Fibroblast of skin of right biceps (primary cell): Measurements from ENCODE around the gene ZMYM2.
A peak's percentile ranks its signal among the peaks of the same experiment; 100 is the strongest.
"Not testable (repeated sequence)": the region's sequence is repeated elsewhere in the genome, so short reads cannot be mapped to it uniquely, and the experiment has no call there.

Experiments used
- DNase-seq: peaks from one replicate; pipeline ENCODE4 v3.0.0-alpha.2; 2013

The ZMYM2 gene

DNA sequence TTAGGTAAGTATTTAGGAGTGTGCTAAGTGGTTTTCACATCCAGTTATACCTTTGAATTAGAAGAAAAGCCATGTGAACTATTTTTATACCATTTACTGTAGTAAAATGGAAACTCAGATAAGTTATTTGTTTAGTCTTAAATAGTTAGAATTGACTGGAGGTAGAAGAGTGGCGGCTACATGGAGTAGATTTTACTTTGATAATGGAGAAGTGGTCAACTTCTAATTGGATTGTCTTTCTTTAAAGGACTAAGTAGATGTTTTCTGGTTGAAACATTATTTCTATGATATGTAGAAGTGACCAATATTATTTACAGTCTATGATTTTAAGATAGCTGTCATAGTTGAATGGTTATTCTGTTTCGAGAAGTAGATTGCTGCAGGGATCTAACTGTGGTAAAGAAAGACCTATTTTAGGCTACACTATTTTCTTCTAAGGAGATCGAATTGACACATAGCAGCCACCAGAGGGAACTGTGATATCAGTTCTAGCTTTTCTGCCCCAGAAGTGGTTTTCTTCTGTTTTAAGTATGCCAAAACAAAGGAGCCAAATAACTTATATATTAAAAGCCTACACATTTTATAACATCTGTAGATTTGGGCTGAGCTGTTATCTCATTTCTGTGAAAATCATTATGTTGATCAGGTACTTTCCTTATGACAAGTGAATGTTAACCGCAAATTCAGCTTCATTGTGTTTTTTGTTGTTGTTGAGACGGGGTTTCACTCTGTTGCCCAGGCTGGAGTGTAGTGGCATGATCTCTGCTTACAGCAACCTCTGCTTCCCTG lies 26.1 kb downstream of the ZMYM2 start:
- DNase-seq, result peak; percentile 46

DNA sequence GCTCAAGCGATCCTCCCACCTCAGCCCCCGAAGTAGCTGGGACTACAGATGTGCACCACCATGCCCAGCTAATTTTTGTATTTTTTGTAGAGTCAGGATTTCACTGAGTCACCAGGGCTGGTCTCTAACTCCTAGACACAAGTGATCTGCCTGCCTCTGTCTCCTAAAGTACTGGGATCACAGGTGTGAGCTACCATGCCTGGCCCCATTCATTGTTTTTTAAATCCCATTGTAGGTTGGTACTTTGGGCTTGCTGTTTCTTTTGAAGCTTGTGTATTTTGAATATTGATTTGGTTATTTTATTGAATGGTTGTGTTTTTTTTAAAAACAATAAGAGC lies 26.7 kb downstream of the ZMYM2 start:
- DNase-seq, result no peak

DNA sequence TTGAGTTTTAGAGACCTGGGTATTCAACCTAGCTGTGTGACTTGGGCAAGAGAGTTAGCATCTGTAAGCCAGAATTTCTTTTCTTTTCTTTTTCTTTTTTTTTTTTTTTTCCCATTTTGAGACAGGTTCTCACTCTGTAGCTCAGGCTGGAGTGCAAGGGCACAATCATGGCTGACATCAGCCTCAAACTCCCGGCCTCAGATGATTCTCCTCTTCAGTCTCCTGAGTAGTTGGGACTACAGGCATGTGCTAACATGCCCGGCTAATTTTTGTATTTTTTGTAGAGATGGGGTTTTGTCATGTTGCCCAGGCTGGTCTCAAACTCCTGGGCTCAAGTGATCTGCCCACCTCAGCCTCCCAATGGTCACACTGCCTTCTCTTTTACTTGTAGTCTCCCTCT lies 33.0 kb downstream of the ZMYM2 start:
- DNase-seq, result no peak

DNA sequence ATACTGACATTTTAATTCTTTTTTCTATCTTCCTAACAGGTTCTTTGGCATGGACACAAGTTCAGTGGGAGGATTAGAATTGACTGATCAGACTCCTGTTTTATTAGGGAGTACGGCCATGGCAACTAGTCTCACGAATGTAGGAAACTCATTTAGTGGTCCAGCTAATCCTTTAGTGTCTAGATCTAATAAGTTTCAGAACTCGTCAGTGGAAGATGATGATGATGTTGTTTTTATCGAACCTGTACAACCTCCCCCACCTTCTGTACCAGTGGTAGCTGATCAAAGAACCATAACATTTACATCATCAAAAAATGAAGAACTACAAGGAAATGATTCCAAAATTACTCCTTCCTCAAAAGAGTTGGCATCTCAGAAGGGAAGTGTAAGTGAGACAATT lies 34.5 kb downstream of the ZMYM2 start:
- DNase-seq, result no peak

DNA sequence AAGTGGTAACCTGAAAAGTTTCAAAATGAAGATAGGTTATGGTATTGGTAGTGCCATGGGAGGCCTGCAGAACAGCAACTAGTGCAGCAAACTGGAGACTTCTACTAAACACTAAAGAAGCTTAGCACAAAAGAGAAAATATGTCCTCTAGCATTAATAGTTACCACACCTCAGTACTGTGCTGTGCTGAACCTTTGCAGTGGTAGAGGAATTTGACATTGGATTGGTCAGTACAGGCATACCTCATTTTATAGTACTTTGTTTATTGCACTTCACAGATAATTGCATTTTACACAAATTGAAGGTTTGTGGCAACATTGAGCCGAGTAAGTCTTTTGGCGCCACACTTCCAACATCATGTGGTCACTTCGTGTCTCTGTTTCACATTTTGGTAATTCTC lies 40.4 kb downstream of the ZMYM2 start:
- no peak for DNase-seq

DNA sequence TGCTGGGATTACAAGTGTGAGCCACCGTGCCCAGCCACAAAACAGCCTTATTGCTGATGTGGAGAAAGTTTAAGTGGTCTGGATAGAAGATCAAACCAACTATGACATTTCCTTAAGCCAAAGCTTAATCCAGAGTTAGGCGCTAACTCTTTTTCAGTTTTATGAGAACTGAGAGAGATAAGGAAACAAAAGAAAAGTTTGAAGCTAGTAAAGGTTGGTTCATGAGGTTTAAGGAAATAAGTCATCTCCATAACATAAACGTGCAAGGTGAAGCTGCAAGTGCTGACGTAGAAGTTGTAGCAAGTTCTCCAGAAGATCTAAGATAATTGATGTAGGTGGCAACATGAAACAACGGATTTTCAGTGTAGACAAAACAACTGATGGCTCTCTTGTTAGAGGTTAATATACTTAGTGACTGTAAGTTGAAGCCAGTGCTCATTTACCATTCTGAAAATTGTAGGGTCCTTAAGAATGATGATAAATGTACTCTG lies 41.6 kb downstream of the ZMYM2 start:
- DNase-seq, result no peak

DNA sequence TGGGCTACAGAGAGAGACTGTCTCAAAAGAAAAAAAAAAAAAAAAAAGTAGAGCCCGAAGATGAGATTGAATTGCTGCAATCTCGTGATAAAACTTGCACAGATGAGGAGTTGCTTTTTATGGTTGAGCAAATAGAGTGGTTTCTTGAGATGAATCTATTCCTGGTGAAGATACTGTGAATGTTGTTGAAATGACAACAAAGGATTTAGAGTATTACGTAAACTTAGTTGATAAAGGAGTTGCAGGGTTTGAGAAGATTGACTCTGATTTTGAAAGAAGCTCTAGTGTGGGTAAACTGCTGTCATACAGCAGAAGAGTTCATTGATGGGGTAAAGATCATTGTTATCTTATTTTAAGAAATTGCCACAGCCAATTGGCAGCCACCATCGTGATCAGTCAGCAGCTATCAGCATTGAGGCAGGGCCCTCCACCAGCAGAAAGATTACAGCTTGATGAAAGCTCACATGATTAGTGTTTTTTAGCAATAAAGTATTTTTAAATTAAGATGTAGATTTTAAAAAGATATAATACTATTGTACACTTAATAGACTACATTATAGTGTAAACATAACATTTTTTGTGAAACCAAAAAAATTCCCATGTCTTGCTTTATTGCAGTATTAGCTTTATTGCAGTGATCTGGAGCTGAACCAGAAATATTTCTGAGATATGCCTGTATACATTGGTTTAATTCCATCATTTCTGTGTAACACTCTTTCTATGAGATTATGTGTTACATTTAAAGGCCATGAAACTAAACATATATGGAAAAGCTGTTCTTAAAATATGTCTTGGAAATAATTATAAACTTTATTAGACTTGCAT lies 43.1 kb downstream of the ZMYM2 start:
- no peak for DNase-seq

DNA sequence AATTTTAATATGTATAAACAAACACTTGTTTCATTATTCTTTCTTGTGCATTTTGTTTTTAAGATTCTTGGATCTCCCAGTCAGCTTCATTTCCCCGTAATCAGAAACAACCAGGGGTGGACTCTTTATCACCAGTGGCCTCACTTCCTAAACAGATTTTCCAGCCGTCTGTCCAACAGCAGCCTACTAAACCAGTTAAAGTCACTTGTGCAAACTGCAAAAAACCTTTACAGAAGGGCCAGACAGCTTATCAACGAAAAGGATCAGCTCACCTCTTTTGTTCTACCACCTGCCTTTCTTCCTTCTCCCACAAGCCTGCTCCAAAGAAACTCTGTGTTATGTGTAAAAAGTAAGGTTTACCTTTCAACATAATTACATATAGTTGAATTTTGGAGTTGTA lies 44.3 kb downstream of the ZMYM2 start:
- no peak for DNase-seq

DNA sequence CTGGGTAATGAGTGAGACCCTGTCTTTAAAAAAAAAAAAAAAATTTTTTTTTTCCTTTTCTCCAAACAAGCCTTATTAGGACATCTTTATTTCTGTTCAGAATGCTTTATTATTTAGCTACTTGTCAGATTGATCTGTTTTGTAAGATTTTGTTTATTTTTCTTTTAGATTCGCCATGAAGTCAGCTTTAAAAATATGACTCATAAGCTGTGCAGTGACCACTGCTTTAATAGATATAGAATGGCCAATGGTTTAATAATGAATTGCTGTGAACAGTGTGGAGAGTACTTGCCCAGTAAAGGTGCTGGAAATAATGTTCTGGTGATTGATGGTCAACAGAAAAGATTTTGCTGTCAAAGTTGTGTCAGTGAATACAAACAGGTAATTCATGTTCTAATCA lies 47.7 kb downstream of the ZMYM2 start:
- DNase-seq, result peak; percentile 7

DNA sequence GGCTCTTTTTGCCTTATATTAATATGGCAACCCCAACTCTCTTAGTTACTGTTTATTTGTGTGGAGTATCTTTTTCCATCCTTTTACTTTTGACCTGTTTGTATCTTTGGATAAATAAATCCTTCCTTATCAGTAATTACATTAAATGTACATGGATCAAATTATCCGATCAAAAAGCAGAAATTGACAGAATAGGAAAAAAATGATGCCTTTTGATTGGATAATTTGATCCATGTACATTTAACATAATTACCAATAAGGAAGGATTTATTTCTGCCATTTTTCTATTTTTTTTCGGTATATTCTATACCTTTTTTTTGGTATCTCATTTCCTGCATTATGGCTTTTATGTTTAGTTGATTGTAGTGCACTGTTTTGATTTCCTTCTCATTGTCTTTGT lies 57.2 kb downstream of the ZMYM2 start:
- DNase-seq, result no peak

DNA sequence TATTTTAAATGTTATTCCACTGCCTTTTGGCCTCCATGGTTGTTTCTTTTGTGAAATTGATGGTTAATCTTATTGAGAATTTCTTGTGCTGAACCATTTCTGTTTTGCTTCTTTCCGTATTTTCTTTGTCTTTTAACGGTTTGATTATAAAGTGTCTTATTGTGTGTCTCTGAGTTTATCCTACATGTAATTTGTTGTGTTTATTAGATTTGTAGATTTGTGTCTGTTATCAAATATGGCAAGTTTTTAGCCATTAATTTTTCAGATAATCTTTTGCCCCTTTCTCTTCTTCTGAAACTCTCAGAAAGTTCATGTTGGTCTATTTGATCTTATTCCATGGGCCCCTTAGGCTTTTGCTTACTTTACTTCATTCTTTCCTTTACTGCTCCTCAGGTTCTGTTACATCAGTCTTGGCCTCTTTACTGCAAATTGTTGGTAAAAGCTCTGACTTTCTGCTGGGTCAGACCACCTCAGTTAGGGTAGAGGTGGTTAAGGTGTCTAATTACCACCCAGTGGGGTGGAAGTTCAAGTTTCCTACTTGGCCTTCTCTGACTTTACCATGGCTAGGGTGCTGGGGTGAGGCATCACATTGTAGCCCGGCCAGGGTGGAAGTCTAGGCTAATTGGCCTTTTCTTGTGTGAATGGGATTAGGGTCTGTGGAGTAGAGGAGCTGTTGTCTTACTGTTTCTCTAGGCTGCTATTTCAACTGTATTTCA lies 58.3 kb downstream of the ZMYM2 start:
- no peak for DNase-seq

DNA sequence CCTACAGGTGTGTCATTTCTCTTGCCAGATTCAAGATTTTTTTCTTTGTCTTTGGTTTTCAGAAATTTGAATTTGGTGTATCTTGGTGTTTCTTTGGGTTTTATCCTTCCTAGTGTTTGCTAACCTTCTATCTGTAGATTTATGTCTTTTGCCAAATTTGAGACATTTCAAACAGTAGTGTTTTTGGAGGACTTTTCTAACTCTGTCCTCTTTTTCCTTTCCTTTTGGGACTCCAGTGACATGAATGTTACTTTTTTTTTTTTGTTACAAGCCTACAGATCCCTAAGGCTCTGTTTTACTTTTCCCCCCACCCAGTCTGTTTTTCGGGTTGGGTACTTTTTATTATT lies 58.8 kb downstream of the ZMYM2 start:
- DNase-seq, result no peak

DNA sequence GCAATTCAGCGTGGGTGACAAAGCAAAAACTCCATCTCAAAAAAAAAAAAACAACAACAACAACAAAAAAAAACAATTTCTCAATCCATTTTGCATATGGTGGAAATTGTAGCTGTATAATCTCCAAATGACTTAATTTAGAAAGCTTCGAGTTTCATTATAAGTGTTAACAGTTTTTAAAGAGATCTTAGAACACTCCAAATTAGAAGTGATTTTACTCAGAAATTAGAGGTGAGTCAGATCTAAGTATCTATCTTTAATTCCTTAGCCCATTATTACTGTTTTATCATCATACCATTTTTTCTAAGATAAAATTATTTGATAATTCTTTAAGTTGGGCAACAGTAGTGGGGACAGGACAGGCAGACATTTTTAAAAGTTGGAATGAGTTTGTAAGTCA lies 60.5 kb downstream of the ZMYM2 start:
- DNase-seq, result no peak

DNA sequence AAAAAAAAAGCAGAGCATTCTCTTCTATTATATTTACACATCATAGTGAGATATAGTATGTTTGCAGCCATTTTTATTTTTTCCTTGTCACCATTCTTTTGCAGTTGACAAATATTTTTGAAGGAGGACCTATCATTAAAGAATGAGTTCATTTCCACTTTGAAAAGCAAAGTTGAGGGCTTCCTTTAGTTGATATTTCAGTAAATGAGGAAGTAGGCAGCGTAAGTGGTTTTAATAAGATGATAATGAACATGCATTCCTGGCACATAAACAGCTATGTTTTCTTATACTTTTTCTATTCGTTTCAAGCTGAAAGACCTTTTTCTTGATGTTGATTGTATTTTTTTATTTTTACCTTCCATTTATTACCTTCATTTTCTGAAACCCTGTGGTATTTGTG lies 66.2 kb downstream of the ZMYM2 start:
- no peak for DNase-seq

DNA sequence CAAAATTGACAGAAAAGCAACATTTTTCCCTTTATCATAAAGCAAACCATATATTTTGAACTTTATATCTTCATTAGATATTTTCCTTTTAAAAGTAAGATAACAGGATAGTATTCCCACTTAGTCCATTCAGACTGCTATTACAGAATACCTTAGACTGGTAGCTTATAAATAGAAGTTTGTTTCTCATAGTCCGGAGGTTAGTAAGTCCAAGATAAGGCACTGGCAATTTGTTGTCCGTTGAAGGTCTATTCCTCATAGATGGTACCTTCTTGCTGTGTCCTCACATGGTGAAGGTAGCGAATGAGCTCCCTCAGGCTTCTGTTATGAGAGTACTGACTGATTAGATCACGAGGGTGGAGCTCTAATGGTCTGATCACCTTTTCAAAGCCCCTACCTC lies 70.4 kb downstream of the ZMYM2 start:
- no peak for DNase-seq

DNA sequence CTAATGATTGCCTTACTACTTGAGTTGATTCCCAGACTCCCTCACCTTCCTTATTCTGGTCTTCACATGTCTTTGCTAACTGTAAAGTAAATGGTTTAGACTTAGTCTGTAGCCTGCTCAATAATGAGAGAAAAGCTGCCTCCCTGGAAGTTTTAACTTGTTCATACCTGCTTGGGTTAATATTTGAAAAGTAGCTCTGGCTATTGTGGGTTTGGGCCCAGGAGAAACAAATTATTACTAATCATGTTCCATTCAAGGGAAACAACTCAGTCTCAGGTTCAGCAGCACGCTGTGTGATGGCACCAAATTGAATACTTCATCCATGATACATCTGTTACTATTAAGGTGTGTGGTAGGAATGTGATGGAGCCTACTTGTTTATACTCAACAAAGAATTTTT lies 75.0 kb downstream of the ZMYM2 start:
- DNase-seq, result no peak

DNA sequence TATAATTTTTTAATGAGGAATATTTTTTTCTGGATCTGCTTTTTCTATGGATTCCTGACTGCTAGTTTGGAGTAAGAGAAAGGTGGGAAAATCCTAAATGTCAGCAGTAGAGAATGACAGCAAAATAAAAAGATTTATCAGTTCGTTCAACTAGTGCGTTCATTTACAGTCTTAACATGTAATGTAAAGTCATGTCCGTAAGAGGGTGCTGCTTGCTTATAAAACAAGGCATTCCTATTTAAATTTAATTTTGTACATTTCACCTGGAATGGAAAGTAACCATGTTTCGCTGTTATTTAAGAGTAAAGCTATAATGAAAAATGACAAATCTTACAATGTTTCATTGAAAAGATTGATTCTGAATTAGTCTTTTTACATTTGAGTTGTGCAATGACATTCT lies 76.6 kb downstream of the ZMYM2 start:
- no peak for DNase-seq

DNA sequence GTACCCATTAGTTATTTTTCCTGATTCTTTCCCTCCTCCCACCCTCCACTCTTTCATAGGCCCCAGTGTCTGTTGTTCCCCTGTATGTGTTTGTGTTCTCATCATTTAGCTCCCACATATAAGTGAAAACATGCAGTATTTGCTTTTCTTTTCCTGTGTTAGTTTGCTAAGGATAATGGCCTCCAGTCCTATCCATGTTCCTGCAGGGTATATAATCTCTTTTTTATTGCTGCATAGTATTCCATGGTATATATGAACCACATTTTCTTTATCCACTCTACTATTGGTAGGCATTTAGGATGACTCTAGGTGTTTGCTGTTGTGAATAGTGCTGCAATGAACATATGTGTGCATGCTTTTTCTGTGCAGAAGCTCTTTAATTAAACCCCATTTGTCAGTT lies 79.4 kb downstream of the ZMYM2 start:
- DNase-seq, result no peak

DNA sequence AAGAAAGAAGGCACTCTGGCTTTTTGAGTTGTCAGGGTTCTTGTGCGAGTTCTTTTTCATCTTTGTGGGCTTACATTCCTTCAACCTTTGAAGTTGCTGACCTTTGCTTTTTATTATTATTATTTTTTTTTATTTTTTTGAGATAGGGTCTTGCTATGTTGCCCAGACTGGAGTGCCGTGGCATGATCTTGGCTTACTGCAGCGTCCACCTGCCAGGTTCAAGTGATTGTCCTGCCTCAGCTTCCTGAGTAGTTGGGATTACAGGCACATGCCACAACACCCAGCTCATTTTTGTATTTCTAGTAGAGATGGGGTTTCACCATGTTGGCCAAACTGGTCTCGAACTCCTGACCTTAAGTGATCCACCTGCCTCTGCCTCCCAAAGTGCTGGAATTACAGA lies 84.1 kb downstream of the ZMYM2 start:
- not testable (repeated sequence) for DNase-seq

DNA sequence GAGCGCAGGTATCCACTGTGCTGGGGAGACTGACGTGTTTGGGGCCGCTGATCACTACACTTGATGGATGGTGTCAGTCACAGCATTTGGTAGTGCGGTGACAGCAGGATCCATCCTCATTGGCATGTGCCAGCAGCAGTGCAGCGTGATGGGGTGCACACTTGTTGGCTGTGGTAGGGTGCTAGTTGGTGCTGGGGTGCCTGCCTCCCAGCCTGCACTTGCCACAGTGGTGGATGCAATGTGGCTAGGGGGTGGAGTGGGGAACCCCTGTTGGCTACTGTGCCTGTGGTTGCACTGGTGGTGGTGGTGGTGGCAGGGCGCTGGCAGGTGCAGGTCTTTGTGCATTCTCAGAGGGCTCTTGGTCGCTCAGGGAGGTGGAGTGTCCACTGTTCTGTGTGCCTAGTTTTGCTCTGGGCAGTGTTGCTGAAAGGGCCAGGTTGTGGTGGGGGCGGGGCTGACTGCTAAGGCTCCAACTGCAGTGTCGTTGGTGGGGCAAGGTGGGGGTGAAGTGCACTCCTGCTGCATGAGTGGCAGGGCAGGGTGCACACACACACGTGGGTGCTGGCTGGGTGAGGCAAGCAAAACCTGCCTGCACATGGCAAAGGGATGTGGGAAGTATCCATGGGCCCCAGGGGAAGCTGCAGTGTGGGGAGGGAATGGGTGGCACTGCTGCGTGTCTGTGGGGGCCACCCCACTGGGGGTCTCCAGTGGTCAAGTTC lies 84.8 kb downstream of the ZMYM2 start:
- no peak for DNase-seq

DNA sequence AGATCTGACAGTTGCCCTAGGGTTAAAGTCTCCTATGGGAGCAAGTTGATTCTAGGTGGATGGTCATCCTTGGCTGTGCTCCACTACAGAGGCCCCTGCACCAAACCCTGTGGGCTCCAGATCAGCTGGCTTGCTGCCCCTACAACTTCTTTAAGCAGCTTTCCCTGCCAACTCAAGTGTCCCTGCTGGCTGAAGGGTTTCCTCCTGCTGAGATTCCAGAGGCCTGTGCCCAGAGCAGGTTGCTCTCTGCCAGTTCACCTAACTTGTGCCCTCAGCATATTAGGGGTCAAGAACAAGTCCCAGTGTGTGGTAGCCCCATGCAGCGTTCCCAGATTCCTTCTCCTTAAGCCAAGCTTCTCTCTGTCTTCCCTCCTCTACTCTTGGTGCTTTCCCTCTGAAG lies 85.6 kb downstream of the ZMYM2 start:
- no peak for DNase-seq

DNA sequence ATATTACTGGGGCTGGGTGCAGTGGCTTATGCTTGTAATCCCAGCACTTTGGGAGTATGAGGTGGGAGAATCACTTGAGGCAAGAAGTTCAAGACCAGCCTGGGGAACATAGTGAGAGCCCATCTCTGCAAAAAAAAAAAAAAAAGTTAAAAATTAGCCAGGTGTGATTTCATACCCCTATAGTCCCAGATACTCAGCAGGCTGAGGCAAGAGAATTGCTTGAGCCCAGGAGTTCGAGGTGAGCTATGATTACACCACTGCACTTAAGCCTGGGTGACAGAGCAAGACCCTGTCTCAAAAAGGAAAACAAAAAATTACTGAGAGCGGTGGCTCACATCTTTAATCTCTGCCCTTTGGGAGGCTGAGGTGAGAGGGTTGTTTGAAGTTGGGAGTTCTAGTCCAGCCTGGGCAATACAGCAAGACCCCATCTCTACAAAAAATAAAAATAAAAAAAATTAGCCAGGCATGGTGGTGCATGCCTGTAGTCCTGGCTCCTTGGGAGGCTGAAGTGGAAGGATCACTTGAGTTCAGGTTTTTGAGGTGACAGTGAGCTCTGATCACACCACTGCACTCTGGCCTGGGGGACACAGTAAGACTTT lies 87.5 kb downstream of the ZMYM2 start:
- DNase-seq, result no peak
